NCI-H345 treated with DMSO at 0.1 percent for 48 hours (cell line): ENCODE data around the gene PGGHG.
"Not testable (repeated sequence)": the region's sequence is repeated elsewhere in the genome, so short reads cannot be mapped to it uniquely, and the experiment has no call there.

Experiments used
- DNase-seq: peaks from one replicate; lab custom pipeline; 2025; ENCODE audit not compliant: unreplicated experiment; lab: John Stamatoyannopoulos, UW

PGGHG gene

DNA sequence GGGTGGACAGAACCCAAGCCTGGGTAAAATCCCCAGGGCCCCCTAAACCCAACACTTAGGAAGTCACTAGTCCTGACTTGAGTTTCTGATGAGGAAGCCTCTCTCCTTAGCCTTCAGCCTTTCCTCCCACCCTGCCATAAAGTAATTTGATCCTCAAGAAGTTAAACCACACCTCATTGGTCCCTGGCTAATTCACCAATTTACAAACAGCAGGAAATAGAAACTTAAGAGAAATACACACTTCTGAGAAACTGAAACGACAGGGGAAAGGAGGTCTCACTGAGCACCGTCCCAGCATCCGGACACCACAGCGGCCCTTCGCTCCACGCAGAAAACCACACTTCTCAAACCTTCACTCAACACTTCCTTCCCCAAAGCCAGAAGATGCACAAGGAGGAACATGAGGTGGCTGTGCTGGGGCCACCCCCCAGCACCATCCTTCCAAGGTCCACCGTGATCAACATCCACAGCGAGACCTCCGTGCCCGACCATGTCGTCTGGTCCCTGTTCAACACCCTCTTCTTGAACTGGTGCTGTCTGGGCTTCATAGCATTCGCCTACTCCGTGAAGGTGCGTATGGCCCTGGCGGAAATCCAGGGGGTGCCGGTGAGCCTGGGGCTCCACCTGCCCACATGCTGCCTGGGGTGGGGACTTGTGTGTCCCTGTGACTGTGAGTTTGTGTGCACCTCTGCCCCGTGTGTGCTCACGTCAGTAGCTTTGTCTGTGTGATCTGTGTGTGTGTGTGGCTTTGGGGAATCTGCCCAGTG is 25.0 kb downstream of the PGGHG start, which contains the start of gene IFITM1:
Gene IFITM1, plus strand, starts transcription at position 254 of the 767 bp plus-strand sequence. Its CDS starts 131 bp downstream, at position 385.
- DNase-seq, result no peak

DNA sequence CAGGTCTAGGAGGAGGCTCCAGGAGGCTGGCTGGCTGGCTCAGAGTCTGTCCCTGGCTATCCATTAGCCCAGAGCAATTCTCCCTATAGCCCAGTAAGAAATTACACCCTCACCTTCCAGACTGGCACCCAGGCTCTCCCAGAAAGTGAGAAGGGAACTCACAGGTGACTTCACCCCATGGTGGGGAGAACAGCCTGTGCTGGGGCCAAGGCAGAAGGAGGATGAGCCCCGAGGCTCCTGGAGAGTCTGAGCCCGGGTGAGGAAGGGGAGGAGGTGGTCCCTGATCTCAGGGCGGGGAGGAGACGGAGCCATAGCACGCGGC is 25.6 kb downstream of the PGGHG start:
- DNase-seq, result not testable (repeated sequence)

DNA sequence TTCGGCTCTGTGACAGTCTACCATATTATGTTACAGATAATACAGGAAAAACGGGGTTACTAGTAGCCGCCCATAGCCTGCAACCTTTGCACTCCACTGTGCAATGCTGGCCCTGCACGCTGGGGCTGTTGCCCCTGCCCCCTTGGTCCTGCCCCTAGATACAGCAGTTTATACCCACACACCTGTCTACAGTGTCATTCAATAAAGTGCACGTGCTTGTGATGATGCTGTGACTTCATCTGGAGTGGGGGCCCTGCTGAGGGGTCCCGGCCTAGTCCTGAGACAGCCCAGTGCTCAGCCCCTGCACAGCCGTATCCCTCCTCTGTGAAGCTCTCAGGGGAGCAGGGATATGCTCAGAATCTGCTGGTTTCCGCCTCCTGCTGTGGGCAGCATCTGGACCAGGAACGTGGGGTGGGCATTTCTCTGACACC is 26.1 kb downstream of the PGGHG start:
- DNase-seq, result no peak

DNA sequence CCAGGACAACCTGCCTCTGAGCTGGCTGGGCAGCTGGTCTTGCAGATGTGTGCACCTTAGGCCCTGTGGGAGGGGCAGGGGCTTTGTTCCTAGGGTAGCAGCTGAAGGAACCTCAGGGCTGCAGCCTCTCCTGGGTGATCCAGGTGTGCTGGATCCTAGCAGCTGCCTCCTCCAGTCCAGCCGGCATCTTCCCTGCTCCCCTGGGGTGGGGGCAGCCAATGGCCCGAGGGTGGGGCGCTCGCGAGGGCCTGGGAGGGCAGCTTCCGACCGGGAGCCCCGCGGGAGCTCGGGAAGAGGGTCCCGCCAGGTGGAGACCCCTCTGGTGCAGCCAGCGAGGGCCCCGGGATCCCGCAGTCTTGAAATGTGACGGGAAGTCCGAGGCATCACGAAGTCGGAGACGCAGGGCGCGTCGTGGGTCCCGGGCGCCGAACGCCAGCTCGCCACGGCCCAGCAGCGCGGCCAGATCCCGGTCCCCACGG is 26.6 kb downstream of the PGGHG start:
- DNase-seq, result no peak

DNA sequence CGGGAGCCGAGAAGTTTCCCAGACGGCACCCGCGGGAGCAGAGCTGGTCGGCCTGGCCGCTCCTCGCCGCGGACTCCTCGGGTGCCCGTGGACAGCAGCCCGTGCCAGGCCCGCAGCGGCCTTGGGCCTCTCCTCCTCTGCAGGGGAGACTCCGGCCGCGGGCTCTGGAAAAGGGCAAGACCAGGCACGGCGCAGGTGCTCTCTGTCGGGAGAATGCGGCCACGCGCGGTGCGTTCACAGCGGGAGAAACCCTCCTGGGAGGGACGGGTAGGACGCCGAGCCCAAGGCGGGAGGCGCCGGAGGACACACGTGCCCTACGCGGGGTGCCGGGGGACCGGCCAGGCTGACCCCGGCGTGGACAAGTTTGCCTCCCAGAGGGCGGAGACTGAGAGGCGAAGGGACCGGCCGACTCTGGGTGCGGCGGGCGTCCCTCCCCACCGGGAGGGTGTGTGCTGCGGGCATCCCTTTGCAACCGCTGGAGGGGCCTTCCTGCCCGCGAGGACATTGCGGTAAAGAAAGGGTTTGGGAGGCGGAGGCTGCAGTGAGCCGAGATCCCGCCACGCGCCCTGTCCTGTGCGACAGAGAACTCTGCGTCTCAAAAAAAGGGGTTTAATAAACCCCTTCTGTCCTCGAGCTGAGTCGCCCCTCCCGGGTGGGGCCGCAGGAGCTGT is 27.2 kb downstream of the PGGHG start:
- DNase-seq, result no peak

DNA sequence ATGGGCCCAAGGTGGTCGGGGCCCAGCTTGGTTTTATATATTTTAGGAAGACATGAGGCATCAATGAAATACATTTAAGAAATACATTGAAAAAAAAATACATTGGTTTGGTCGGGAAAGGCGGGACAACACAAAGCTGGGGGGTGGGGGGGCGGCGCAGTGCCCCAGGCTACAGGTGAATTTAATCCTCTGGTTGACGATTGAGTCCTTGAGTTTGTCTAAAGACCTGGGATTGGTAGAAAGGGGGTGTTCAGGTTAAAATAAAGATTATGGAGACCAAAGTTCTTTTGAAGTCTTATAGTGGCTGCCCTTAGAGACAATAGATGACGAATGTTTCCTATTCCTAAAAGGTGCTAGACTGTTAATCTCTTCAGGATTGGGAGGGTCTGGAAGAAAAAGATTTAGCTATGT is 28.0 kb downstream of the PGGHG start:
- no peak for DNase-seq

DNA sequence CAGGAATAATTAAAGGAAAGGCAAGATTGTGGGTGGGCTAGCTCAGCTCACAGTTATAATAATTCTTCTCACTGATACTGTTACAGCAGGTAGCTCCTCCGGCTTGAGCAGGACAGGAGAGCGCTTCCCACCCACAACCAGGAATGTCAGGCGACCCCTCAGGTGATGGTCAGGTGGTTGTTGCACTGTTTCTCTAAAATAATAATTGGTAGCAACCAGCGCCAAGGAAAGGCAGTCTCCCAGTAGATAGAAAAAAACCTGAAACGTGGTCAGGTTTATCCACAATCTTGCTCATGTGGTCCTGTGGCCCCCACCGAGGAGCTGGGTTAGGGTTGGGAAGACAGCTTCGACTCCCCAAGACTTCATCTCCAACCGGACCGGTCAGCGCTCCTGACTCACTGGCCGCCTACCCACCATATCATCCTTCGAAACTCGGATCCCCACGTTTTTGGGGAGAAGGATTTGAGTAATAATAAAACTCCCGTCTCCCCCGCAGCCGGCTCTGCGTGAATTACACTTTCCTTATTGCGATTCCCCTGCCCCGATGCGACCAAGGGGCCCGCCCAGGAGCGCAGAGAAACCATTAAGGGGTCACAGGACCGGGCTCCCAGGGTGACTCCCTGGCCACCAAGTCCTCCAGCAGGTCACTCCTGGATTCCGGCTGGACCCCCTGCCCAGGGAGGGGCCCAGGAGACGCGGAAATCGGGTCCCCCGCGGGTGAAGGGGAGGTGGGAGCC is 28.9 kb downstream of the PGGHG start:
- not testable (repeated sequence) for DNase-seq

DNA sequence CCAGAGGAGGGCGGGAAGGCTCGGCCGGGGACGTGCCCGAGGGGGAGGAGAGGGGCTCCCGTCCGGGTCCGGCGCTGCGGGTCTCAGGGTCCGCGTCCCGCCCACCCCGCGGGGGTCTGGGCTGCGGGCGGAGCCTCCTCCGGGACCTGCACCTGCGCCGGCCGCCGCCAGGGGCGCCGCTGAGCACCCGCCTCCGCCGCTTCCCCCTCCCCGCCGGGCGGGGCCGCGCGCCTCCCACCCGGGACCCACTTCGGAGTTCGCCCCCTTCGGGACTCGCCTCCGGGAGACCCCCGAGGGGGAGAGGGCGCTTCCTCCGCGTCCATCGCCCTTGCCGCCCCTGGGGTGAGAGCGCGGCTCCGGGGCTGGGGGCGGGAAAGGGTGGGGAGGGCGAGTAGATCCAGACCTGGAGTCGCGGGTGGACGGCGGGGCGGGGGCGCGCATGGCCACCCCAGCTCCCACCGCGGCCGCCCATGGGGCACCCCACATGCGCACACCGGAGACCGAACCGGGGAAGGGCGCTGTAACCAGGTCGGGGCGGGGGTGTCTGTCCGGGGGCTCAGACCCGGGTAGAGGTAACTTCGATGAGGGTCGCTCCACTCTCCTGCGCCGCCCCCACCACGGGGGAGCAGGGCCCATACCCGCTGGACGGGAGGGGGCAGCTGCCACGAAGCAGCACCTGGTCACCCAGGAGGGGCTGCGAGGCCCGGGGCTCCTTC is 29.6 kb downstream of the PGGHG start:
- not testable (repeated sequence) for DNase-seq

DNA sequence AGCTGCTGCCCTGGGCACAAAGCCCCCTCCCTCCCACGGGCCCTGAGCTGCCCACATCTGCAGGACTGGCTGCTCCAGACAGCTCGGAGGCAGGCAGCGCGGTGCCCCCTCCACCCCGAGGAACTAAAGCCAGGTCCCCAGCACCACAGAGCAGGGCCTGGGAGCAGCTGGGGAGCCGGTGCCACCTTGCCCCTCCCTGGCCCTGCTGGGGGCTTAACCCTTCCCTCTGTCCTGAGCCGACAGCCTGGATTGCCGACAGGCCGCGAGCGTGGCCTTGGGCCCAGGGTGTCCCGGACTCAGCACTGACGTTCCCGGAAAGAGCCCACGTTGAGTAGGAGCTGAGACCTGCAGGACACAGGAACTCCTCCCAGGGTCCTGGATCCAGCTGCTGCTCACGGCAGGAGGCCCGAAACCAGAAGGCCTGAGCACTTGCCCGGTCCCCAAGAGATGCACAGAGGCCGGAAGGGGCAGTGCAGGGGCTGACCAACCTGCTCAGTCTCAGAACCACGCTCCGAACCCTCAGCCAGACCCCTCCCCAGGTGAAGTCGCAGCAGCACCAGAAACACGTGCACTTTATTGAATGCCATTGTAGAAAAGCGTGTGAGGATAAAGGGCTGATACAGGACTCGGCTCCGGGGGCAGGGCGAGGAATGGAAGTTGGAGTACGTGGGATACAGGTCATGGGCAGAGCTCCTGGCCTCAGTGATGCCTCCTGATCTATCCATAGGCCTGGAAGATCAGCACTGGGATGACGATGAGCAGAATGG is 30.4 kb downstream of the PGGHG start:
- not testable (repeated sequence) for DNase-seq

DNA sequence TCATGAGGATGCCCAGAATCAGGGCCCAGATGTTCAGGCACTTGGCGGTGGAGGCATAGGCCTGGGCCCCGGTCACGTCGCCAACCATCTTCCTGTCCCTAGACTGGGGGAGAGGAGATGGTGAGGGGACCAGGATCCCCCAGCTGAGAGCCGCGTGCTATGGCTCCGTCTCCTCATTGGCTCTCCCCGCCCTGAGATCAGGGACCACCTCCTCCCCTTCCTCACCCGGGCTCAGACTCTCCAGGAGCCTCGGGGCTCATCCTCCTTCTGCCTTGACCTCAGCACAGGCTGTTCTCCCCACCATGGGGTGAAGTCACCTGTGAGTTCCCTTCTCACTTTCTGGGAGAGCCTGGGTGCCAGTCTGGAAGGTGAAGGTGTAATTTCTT is 31.0 kb downstream of the PGGHG start:
- DNase-seq, result not testable (repeated sequence)

DNA sequence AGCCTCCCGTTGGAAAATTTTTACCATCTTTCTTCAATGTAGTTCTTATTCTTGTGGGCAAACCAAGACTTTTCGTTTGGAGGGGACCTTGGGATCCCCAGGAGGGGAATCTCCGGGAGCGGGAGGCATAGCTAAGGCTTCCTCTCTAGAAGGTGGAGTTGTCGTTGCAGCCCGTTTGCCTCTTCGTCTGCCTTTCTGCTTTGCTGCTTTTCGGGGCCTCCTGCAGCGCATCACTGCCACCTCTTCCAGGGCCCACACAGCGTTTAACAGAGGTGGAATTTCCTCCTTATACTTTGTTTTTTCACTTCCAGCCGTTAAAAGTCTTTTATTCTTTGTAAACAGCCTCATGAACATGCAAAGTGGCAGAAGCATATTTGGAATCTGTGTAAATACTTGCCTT is 35.2 kb downstream of the PGGHG start:
- DNase-seq, result no peak

DNA sequence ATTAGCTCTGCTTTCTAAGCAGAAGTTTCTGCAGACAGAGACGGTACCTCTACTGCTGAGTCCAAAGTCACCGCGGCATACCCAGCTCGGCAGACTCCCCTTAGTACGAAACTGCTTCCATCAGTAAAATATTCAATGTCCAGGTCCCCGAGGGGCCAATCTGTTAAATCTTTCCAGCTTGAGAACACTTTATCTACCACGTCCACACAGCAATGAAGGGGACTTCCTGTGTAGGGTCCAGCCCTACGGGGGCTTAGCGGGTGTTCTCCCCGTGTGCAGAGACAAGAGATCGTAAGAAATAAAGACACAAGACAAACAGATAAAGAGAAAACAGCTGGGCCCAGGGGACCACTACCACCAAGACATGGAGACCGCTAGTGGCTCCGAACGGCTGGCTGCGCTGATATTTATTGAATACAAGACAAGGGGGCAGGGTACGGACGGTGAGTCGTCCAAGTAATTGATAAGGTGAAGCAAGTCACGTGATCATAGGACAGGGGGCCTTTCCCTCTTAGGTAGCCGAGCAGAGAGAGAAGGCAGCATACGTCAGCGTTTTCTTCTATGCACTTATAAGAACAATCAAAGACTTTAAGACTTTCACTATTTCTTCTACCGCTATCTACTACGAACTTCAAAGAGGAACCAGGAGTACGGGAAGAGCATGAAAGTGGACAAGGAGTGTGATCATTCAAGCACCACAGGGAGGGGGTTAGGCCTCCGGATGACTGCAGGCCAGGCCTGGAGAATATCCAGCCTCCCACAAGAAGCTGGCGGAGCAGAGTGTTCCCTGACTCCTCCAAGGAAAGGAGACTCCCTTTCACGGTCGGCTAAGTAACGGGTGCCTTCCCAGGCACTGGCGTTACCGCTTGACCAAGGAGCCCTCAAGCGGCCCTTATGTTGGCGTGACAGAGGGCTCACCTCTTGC is 35.9 kb downstream of the PGGHG start:
- DNase-seq, result not testable (repeated sequence)

DNA sequence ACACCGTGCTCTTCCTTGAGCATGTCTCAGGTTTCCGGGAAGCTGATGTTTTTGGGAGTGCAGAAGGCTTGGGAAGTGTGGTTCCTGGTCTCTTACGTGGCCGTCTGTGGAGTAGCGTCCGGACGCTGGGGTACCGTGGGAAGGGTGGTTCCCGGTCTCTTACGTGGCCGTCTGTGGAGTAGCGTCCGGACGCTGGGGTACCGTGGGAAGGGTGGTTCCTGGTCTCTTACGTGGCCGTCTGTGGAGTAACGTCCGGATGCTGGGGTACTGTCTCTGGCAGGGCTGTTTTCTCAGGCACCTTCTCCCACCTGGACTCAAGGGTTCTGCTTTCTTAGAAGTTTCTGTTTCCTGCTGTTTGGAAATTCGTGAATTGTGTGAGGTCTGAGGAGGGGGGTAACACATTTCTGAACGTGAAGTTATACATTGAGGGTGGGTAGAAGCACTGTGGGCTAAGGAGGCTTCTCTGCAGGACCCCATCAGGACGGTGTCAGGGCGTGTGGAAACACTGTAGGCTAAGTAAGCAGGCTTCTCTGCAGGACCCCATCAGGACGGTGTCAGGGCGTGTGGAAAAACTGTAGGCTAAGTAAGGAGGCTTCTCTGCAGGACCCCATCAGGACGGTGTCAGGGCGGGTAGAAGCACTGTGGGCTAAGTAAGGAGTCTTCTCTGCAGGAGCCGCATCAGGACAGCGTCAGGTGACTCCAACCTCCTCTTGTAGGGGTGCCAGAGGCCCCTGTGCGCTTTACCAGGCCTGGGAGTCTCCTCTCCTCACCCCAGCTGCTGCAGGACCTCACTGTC is 37.1 kb downstream of the PGGHG start:
- no peak for DNase-seq

DNA sequence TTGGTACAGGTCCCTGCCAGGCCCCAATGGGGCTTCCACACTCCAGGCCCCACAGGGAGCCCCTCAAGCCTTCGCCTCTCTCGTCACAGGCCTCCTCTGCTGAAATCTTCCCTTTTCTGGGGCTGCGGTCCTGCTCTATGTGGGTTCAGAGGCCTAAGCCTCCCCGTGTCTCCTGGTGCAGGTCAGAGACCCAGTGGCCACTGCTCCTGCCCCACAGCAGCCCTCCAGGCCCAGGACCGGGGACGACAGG is 37.6 kb downstream of the PGGHG start:
- no peak for DNase-seq

DNA sequence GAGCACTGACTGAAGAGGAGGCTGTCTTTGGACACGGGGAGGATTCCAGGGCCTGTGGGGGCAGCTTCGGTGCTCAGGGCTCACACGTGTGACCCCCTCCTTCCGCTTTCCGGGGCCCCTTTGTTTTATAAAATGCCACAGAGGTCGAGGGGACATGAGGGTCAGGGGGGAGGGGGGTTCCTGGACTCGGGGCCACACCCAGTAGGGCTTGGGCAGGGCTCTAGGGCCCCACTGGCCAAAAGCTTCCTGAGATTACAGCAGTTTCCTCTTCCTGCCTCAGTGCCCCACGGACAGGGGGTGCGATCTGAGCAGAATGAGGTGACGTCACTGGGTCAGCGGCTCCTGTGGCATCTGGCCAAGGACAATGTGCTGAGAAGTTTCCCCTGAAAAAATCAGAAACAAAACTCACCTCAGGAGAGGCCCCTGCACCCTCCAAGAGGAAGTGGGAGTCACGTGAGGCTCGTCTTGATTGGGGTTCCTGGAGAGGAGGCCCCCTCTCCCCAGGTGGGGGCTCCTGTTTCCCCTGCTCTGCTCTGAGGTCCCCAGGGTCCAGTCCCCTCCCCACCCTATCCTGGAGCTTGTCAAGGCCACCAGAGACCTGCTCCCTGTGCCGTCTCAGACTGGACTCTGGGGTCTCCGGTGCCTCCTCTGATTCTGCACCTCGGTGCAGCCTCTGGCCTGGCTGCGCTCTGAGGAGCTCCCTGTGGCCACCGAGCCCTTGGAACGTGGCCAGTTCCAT is 38.1 kb downstream of the PGGHG start:
- no peak for DNase-seq

DNA sequence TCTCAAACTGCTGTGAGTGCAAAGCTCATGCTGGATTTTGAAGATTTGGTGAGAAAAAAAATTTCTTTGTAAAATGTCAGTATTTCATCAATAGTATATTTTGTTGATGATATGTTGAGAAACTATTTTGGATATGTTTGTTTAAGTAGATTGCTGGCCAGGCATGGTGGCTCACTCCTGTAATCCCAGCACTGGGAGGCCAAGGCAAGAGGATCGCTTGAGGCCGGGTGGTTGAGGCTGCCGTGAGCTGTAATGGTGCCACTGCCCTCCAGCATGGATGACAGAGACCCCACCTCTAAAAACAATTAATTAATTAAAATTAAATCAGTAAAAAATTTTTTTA is 38.6 kb downstream of the PGGHG start:
- DNase-seq, result no peak

DNA sequence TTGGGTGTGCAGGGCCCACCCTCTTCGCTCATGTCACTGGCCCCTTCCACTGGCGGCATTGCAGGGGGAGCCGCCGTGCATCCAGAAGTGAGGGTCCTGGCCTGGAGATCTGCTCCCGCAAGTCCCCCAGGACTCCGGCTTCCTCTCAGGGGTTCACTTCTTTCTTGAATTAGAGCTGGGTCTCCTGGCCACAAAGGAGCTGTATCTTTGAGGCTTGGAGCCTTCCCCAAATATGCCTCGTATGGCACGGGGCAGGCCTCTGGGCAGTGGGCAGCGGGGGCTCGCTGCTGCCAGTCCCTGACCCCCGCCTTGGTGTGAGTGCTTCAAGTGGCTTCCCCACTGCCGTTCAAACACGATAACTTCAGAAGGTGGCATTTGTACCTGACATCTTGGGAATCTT is 39.1 kb downstream of the PGGHG start:
- DNase-seq, result no peak

DNA sequence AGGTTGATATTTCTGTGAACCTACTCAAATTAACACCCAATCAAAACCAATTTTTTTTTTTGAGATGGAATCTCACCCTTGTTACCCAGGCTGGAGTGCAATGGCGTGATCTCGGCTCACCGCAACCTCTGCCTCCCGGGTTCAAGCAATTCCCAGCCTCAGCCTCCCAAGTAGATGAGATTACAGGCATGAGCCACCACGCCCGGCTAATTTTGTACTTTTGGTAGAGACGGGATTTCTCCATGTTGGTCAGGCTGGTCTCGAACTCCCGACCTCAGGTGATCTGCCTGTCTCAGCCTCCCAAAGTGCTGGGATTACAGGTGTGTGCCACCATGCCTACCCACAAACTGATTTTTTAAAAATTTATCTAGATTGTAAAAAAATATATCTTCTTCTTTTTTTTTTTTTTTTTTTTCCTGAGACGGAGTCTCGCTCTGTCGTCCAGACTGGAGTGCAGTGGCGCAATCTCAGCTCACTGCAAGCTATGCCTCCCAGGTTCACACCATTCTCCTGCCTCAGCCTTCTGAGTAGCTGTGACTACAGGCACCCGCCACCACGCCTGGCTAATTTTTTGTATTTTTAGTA is 39.7 kb downstream of the PGGHG start:
- DNase-seq, result not testable (repeated sequence)
